HuH-7 (cell line): Measurements from ENCODE around the gene KMT5B.

Experiments
- DNase-seq: peaks from one replicate; pipeline ENCODE4 v3.0.0; 2011; ENCODE audit warnings: low spot score

KMT5B gene

GRCh38 chr11:68117853-68118470, 95.1 kb downstream of the KMT5B start:
- no peak for DNase-seq

GRCh38 chr11:68116974-68117373, 96.1 kb downstream of the KMT5B start:
- no peak for DNase-seq

GRCh38 chr11:68116126-68116525, 97.0 kb downstream of the KMT5B start:
- no peak for DNase-seq

- no peak for DNase-seq
These were observed 97.8 kb downstream of the KMT5B start for GRCh38 chr11:68115285-68115684.

GRCh38 chr11:68113986-68114385, 99.1 kb downstream of the KMT5B start:
- no peak for DNase-seq

- peak; percentile 72 for DNase-seq
These were observed 105.4 kb downstream of the KMT5B start for GRCh38 chr11:68107689-68108088.

GRCh38 chr11:68106165-68106940, 106.7 kb downstream of the KMT5B start:
- DNase-seq = no peak
